ENCODE results near the gene WDR33.

The WDR33 gene

DNA sequence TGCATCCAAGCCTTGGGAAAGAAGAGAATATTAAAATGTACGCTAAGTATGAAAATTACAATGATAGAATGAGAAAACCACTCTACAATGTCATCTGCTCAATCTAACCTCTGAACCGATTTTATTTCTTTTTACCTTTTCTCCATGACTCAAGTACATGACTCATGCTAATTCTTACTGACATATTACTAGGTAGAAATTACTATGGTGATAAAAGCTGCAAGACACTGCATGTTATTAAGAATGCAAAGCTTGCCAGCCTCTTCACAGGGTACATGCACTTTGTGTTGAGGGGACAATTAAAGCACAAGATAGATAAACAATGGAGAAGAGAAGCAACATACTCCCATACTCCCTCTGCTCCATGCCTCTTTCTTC is 89.0 kb downstream of the WDR33 start:
- DNase-seq (ENCODE audit: low read depth in 1 of 2, low spot score in 1 of 2) = no peak

DNA sequence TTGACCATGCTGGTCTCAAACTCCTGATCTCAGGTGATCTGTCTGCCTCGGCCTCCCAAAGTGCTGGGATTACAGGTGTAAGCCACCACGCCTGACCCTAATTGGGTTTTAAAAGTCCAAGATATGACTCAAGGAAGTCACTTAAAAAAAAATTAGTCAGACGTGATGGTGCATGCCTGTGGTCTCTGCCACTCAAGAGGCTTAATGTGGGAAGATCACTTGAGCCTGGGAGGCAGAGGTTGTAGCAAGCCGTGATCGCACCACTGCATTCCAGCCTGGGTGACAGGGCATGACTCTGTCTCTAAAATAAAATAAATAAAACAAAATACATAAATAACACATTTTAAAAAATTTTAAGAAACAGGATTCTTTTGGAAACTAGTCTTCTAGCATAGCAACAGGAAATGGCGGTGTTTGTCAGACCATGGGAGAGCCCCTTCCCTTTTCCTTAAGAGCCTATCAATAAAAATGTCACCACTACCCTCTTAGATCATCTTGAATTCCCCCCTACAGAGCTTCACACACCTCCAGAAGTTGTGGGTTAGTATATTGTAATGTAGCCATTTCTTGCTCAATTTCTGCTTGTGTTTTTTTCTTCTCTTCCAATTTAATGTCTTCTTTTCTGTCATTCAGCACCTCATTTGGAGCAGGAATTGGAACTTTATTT is 89.5 kb downstream of the WDR33 start:
- DNase-seq (ENCODE audit: low read depth in 1 of 2, low spot score in 1 of 2) = no peak

DNA sequence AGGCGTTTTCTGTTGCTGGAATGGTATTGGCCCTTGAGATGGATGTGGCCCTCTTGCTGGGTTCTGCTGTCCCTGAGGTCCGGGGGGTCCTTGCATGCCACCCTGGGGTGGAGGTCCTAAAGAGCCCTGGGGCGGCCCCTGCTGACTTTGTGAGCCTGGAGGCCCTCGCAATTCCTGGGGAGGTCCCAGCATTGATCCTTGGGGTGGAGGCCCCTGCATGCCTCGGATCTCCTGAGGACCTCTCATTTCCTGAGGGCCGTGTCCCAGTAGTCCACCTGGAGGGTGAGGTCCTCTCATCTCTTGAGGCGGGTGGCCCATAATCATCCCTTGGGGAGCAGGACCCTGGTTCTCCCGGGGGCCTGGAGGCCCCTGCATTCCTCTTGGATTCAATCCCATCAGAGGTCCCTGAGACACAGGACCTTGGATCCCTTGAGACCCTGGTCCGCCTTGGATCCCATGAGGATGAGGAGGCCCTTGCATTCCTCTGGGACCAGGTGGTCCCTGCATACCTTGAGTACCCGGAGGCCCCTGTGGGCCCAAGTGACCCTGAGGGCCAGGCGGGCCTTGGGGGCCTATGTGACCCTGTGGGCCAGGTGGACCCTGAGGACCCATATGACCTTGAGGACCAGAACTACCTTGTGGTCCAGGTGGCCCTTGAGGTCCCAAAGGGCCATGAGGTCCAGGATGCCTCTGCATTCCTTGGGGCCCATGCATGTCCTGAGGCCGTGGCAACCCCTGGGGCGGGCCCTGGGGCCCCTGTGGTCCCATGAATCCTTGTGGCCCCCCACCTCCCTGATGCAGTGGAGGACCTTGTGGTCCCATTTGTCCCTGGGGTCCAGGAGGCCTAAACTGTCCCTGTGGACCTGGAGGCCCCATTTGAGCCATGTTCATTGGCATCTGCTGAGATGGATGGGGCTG is 91.4 kb downstream of the WDR33 start:
- no peak for DNase-seq (ENCODE audit: low read depth in 1 of 2, low spot score in 1 of 2)

DNA sequence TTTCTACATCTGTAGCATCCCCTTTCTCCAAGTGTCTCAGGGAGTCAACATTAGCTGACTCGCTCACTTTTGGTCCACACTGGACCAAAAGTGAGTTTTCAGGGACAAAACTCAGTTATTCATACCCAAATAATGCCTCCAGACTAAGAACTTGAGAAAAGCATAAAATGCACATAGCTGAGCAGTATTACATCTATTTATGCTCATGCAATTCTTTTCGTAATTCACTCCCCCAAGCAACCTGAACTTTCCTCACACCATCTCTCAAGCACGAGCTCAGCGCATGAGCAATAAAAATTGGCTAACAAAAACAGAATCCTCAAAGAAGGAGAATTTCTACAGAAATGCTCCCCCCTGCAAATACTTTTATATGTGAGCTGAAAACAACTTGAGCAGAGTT is 92.7 kb downstream of the WDR33 start:
- no peak for DNase-seq (ENCODE audit: low read depth in 1 of 2, low spot score in 1 of 2)

DNA sequence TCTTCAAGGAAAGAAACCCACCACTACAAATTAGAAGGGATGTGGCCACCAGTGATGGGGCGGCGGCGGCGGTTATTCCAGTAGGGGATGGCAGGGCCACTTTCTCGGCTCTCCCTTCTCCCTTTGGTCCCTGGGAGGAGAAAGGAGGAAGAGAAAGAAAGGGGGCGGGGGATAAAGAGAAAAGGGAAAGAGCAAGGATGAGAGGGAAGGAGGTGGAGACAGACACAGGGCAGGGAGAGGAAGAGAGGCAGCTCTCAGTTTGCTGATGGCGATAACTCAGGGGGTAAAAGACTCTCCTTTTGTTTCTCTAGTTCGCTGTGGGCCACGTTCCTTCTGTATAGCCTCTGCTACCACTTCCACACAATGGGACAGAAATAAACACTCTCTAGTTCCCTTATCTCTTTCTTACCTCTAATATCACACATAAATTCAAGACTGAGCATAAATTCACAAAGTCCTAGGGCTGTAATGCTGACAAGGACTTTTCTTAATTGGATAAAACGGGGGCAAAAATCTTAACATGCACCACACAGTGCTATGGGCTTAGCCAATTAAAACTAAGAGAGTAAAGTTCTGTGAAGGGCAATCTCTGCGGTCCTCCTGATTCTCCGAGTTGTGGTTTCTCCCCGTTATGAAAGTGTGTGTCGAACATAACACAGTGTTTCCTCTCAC is 95.1 kb downstream of the WDR33 start:
- DNase-seq (ENCODE audit: low read depth in 1 of 2, low spot score in 1 of 2) = no peak

DNA sequence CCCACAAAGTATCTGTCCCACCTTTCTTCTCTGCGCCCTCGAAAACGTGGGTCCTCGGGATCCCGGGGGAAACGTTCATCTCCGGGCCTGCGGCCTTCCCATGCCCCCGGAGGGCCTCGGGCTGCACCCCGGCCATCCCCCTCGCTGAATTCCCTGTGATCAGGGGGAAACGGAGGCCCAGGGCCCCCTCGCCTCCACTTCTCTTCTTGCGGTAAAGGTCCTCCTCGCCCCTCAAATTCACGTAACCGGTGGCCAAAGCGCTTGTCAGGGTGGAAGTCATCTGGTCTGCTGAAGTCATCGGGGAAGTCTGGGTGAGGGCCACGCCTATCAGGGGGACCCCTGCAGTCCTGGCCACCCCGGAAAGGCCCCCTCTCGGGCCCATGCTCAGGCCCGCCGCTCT is 97.4 kb downstream of the WDR33 start:
- no peak for DNase-seq (ENCODE audit: low read depth in 1 of 2, low spot score in 1 of 2)

DNA sequence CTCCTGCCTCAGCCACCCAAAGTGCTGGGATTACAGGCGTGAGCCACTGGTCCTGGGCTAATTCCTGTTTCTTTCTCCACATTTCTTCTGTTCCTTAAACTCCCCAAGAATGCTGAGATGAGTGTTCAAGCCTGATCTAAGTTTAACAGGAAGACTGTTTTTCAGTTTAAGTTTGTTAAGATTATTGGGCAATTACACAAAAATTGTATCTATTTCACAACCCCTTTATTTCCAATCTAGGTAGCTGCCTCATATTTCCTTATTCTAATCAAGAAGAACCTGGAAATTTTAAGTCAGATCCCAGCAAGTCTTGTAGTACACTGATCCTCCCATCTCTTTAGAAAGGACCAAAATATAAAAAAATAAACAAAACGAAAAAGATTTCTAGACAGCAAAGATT is 98.0 kb downstream of the WDR33 start:
- DNase-seq (ENCODE audit: low read depth in 1 of 2, low spot score in 1 of 2) = no peak

DNA sequence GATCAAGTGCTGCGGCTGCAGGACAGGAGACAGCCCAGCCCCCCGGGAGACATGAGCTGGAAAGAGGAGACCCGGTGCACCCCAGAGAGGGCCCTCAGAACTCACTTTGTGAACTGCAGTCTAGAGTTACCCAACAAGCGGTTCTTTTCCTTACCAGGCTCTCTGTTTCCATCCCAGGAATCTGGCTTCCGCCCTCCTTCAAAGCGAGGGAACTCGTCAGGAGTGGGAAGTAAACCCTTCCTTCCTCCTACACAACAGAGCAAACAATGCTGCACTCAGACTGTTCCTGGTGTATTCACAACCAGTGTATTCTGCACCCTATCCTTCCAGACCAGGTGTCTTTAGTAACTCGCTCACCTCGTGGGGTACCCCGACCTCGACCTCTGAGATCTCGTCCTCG is 101.6 kb downstream of the WDR33 start:
- DNase-seq (ENCODE audit: low read depth in 1 of 2, low spot score in 1 of 2) = no peak

DNA sequence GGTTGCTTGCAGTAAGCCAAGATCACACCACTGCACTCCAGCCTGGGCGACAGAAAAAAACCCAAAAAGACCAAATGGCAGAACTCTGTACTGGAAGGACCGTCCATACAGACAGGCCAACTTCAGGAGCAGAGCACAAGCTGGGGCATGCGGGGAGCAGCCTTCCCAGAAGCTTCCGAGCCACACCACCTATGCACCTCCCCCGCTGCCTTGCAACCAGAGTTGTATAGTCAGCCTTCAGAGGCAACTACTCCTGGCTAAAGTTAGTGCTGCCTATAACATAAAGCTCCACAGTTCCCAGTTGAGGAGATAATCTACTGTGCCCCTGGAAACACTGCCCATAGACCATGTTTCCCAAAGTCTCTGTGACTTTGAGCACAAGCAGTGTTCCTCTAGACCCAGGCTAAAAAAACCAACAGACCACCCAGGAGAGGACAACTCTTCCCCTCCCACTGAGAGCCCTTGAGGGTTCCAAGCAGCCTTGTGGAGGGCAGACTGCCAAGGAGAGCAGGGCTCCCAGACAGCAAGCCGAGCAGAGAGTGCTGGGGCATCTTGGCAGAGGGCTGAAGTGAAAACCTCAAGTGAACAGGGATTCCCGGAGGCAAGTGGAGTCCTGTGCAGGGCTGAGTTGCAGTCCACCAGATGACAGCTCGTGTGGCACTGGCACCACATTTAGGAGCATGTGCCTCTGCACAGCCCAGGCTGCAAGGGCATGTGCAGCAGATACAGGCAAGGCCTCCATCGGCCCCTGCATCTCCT is 102.9 kb downstream of the WDR33 start:
- no peak for DNase-seq (ENCODE audit: low read depth in 1 of 2, low spot score in 1 of 2)

DNA sequence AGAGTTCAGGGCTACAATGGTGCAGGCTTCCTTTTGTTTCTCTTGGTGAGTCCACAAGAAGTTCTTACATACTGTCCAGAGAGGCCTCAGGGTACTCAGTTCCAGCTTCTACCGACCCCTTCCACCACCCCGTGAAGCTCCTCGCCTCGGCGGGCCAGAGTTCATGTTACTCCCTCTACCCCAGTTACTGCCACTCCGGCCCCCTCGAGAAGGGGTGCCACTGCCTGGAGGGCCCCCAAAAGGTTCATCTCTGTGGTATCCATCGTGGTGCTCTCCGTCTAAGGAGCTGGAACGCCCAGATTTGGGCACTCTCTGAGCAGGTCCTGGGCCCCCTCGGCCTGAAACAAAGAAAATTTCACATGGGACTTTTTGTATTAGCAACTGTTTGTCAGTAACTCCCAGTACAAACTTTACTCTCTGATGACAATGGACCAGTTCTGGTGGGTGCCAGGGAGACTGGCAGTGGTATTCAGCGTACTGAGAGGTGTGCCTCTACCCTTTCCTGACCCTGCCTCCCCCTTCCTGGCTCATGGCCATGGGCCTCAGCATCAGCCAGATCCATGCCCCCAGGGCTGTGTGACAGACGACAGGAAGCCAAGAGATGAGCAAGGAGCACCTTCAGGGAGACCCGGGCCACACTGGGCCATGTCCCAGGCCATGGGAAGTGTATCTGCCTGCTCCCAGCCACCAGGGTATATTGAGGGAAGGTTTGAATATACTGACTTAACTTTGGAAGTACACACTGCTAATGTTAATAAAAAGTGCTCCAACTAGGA is 104.6 kb downstream of the WDR33 start:
- no peak for DNase-seq (ENCODE audit: low read depth in 1 of 2, low spot score in 1 of 2)

DNA sequence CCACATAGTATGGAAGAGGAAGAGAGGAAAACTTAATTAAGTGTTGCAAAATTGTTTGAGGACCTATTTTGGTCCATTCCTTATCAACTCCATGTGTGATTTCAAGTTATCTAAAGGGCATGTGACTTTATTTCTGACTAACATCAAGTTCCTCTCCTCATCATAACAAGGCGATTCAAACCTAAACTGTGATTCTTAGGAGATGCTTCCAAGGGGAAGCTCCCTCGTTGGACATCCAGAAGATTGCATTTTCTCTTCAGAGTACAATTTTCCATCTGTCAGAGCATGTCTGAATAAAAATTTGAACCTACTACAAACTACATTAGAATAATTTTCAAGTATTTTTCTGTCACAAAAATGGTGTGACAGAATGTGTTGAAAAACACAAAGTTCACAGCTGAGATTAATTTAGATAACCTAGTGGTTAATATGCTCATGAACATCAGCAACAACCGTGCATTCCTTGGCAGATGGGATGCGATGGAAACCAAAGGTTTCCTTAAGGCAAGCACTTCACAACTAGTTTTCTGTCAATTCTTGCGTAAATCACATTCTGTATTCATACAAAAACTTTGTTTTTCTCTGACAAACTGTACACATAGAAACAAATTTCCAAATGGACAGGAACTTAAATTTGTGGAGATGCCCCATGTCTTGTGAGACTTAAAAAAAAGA is 105.4 kb downstream of the WDR33 start:
- DNase-seq (ENCODE audit: low read depth in 1 of 2, low spot score in 1 of 2) = no peak

DNA sequence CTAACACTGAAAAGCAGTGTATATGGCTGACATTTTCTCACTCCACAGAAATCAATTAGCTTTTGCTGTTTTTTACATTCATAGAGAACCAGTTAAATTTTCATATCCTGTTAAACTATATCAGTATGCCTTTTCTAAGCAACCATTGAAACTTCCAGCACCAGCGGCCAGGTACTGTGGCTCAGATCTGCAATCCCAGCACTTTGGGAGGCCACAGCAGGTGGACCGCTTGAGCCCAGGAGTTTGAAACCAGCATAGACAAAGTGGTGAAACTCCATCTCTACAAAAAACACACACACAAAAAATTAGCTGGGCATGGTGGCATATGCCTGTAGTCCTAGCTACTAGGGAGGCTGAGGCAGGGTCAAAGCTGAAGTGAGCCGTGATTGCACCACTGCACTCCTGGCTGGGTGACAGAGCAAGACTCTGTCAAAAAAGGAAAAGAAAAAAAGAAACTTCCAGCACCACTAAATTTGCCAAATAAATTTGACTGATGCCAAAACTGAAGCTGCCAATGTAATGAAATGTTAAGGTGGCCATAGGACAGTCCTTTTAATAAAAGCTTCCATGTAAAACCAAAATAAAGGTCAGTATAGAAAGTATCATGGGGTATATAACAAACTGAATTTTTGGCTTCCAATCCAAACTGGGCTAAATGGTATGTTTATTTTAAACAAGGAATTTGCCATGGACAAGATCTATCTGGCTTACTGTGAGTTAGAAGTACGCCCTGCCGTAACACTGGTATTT is 106.2 kb downstream of the WDR33 start:
- DNase-seq (ENCODE audit: low read depth in 1 of 2, low spot score in 1 of 2) = no peak

DNA sequence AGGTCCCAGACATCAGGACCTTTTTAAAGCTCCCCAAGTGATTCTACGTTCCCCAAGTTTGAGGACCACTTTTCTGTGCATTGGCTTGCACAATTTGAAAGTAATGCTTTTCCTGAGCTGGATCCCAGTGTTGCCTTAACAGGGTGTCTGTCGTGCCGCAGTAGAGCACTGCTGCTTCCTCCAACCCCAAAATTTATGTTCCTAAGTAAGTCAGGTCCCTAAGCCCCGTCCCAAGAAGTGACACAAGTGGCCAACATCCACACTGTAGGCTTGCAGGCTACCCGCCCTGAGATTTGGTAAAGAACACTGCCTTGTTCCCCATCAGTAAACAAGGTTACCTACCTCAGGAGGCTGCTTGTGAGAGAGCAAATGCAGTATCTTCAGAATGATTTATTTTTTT is 107.7 kb downstream of the WDR33 start:
- no peak for DNase-seq (ENCODE audit: low read depth in 1 of 2, low spot score in 1 of 2)

DNA sequence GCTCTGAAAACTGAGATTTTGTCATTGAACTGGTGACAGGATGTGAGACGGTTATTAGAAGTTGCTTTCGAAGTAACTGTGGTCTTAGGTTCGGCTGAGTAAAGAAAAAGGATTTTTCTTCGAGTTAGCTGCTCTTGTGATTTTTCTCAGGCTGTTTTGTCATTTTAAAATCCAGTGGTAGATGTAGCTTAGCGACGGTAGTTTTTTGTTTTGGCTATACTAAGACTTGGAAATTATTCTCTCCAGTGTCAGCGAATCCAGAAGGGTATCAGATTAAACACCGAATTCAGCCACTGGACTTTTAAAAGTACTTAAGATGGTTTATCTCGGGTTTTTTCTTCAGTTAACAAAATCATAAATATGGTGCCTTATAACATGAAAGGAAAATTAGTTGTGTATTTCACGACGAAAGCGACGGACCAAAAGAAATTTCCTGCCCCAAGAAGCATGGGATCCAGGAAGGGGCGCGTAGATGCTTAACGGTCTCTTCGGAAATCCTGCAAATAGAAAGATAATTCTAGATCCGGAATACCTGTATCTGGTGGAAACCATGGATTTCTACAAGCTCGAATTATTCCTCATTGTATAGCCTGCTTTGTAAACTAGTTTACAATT is 108.5 kb downstream of the WDR33 start:
- DNase-seq (ENCODE audit: low read depth in 1 of 2, low spot score in 1 of 2) = no peak

DNA sequence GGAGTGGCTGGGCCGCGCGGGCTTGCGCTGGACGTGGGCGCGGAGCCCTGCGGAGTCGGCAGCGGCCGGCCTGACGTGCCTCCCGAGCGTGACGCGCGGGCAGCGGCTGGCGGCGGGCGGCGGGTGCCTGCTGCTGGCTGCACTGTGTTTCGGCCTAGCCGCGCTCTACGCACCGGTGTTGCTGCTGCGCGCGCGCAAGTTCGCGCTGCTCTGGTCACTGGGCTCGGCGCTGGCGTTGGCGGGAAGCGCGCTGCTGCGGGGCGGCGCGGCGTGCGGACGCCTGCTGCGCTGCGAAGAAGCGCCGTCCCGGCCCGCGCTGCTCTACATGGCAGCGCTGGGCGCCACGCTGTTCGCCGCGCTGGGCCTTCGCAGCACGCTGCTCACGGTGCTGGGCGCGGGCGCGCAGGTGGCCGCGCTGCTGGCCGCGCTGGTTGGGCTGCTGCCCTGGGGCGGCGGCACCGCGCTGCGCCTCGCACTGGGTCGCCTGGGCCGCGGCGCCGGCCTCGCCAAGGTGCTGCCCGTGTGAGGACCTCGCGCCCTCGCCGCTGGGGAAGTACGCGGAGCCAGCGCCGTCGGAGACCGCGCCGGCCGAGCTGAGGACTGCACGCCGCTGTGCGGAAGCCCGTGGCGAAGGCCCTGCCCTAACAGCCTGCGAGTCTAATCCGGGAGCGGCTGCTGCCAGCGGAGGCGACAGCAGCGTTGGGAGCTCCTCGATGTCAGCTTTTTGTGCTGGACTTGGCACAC is 109.1 kb downstream of the WDR33 start:
- DNase-seq (ENCODE audit: low read depth in 1 of 2, low spot score in 1 of 2) = peak; percentile 61 to 74

DNA sequence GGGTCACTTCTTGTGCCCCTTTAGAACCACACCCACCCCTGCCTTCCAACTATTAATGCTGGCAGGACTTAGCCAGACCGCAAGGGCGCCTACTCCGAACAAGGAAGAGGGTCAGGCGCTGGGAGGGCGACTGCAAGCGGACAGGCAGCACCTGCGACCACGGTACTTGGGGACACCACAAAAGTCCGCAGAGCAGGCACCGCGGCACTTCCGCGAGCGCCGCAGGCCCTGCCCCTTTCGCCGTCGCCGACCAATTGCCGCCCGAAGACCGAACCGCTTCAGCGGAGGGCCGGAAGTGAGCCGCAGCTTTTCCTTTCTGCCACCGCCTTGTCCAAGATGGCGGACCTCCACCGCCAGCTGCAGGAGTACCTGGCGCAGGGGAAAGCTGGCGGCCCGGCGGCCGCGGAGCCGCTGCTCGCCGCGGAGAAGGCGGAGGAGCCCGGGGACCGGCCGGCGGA is 109.7 kb downstream of the WDR33 start, which contains the start of gene SFT2D3:
Gene SFT2D3, plus strand, starts transcription at position 305 of the 458 bp plus-strand sequence. Its CDS starts 32 bp downstream, at position 337.
- peak; percentile 80 to 87 for DNase-seq (ENCODE audit: low read depth in 1 of 2, low spot score in 1 of 2)

DNA sequence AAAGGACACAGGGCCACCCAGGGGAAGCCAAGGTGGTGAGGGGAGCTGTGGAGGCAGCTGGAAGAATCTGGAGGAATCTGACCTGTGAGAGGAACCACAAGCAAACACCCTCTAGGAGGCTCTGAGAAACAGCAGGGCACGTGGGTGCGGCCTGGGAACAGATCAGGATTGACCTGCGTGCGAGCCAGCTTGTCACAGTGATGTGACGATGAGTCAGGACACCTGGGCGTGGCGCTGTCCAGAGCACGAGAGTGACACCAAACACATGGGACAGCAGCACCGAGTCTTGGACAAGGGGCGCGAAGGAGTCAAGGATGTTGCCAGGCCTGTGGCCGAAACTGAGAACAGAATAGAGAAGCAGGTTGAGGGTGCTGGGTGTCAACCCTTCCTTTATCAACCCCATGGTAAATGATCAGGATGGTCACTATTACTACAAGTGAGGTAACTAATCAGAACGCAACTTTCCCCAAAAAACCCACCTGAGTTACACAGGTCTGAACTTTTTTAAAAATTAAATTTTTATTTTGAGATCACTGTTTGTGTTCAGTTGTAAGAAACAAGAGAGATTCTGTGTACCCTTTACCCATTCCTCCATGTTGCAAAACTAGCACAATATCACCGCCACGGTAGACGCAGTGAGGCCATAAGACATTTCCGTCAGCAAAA is 110.3 kb downstream of the WDR33 start:
- no peak for DNase-seq (ENCODE audit: low read depth in 1 of 2, low spot score in 1 of 2)

All from activated T-helper 1 cell treated with anti-CD3 and anti-CD28 coated beads, Interleukin-2, amount 50 U/mL, for 16 hours (primary cell).